MM.1S (cell line): ENCODE results near the gene SLC39A7.

Source experiments
- EZH2 ChIP-seq: fragments of 300-600 bp; sonication (generic); optimal IDR thresholded peaks from 2 replicates; pipeline ENCODE3; 2017; ENCODE audit warnings: low read depth, mild to moderate bottlenecking, antibody characterized with exemption, low read length, mixed read lengths
- EZH2phosphoT487 ChIP-seq: fragments of 300-600 bp; sonication (generic); IDR thresholded peaks from 2 replicates; pipeline ENCODE4 v1.6.1; 2018; ENCODE audit warnings: antibody characterized with exemption, low read length
- TF ChIP-seq, protein P1 (sequence below): fragments of 300-600 bp; sonication (generic); IDR thresholded peaks from 2 replicates; pipeline ENCODE4 v1.5.1; 2016; ENCODE audit warnings: antibody characterized with exemption, low read length, mixed read lengths

DNA sequence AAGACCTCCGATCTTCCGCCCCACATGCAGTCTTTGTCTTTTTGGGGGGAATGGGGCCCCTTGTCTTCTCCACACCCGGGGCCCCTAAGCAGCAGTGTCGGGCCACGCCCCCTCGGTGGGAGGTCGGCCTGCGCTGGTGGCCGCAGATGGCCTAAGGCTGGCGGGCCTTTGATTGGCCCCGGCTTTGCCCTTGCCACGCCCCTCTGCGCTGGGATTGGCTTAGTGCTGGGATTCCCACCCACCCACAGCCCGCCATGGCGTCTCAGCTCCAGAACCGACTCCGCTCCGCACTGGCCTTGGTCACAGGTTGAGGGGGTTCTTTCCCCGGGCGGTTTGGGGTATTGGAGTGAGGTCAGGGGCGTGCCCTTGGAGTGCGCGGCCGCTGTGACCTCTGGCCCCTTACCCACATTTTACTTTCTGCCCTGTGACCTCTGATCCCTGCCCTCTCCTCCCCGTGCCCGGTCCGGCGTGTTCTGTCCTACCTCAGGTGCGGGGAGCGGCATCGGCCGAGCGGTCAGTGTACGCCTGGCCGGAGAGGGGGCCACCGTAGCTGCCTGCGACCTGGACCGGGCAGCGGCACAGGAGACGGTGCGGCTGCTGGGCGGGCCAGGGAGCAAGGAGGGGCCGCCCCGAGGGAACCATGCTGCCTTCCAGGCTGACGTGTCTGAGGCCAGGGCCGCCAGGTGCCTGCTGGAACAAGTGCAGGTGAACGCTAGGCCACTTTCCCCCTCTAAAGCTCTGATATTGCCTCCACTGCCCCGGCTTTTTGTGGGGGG, 3.9 kb downstream of the SLC39A7 start, which contains the start of gene HSD17B8:
- TF ChIP-seq, protein P1, sequence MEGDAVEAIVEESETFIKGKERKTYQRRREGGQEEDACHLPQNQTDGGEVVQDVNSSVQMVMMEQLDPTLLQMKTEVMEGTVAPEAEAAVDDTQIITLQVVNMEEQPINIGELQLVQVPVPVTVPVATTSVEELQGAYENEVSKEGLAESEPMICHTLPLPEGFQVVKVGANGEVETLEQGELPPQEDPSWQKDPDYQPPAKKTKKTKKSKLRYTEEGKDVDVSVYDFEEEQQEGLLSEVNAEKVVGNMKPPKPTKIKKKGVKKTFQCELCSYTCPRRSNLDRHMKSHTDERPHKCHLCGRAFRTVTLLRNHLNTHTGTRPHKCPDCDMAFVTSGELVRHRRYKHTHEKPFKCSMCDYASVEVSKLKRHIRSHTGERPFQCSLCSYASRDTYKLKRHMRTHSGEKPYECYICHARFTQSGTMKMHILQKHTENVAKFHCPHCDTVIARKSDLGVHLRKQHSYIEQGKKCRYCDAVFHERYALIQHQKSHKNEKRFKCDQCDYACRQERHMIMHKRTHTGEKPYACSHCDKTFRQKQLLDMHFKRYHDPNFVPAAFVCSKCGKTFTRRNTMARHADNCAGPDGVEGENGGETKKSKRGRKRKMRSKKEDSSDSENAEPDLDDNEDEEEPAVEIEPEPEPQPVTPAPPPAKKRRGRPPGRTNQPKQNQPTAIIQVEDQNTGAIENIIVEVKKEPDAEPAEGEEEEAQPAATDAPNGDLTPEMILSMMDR: no peak
- TF ChIP-seq EZH2: no peak
- no peak for TF ChIP-seq EZH2phosphoT487
